Neuronal stem cell (in vitro differentiated cells): ENCODE data around the gene RXFP1. TPM values are rescaled to one million over a fixed set of nuclear protein-coding genes. Genes with fewer than 3 reads are reported as not detected.

Experiments used
- DNase-seq: peaks from one replicate; pipeline ENCODE4 v3.0.0-alpha.2; 2013; ENCODE audit warnings: low spot score
- H2AFZ ChIP-seq: one replicate; pipeline ENCODE4 v1.6.1; 2013; ENCODE audit warnings: mild to moderate bottlenecking, low read length, inconsistent platforms
- H2AK5ac ChIP-seq: 2 replicates; pipeline ENCODE4 v1.6.1; 2013; ENCODE audit warnings: low read depth, mild to moderate bottlenecking, inconsistent platforms, low read length, moderate library complexity, mixed read lengths
- H2BK120ac ChIP-seq: 2 replicates; pipeline ENCODE4 v1.6.1; 2013; ENCODE audit warnings: low read depth, mild to moderate bottlenecking, inconsistent platforms, low read length, moderate library complexity, mixed read lengths
- H2BK12ac ChIP-seq: one replicate; pipeline ENCODE4 v1.6.1; 2013; ENCODE audit warnings: low read length, inconsistent platforms
- H2BK15ac ChIP-seq: 2 replicates; pipeline ENCODE4 v1.6.1; 2013; ENCODE audit warnings: mild to moderate bottlenecking, low read length, inconsistent platforms, mixed read lengths
- H2BK5ac ChIP-seq: one replicate; pipeline ENCODE4 v1.6.1; 2013; ENCODE audit warnings: inconsistent platforms, mild to moderate bottlenecking, low read length, moderate library complexity
- H3K14ac ChIP-seq: one replicate; pipeline ENCODE4 v1.6.1; 2013; ENCODE audit warnings: low read length, inconsistent platforms
- H3K18ac ChIP-seq: 2 replicates; pipeline ENCODE4 v1.6.1; 2013; ENCODE audit warnings: low read length, inconsistent platforms
- H3K23ac ChIP-seq: 2 replicates; pipeline ENCODE4 v1.6.1; 2013; ENCODE audit warnings: low read depth, mild to moderate bottlenecking, mixed read lengths, low read length, inconsistent platforms; ENCODE audit not compliant: poor library complexity
- H3K27ac ChIP-seq: replicated peaks from 3 replicates; pipeline ENCODE4 v1.5.1; 2013; ENCODE audit warnings: low read length, inconsistent platforms
- H3K27me3 ChIP-seq, 3 experiments: 2 replicates each; pipeline ENCODE4 v1.6.1; 2013; ENCODE audit warnings: low read length in 3 of 3, mild to moderate bottlenecking in 2 of 3, inconsistent platforms in 1 of 3, low read depth in 1 of 3, mixed read lengths in 1 of 3, moderate library complexity in 1 of 3; ENCODE audit not compliant: control insufficient read depth in 3 of 3, insufficient read depth in 3 of 3
- H3K36me3 ChIP-seq, 2 donors: replicated peaks in 1 of 2; 2 replicates each; pipeline ENCODE4 v1.6.1; 2013; ENCODE audit warnings: low read length in 2 of 2; ENCODE audit not compliant: control insufficient read depth in 2 of 2, insufficient read depth in 2 of 2
- H3K4ac ChIP-seq: 2 replicates; pipeline ENCODE4 v1.6.1; 2013; ENCODE audit warnings: inconsistent platforms, mild to moderate bottlenecking, low read length, moderate library complexity
- H3K4me1 ChIP-seq, 2 donors: 1 replicate in 1 of 2; 2 replicates in 1 of 2; pipeline ENCODE4 v1.6.1; 2013; ENCODE audit warnings: low read length in 2 of 2, low read depth in 1 of 2; ENCODE audit not compliant: control insufficient read depth in 2 of 2, insufficient read depth in 1 of 2
- H3K4me2 ChIP-seq: one replicate; pipeline ENCODE4 v1.6.1; 2013; ENCODE audit warnings: mild to moderate bottlenecking, low read length, inconsistent platforms; ENCODE audit not compliant: insufficient read depth, poor library complexity, severe bottlenecking
- H3K4me3 ChIP-seq, 2 donors: 2 replicates each; pipeline ENCODE4 v1.5.1; 2013; ENCODE audit warnings: low read length in 2 of 2, mild to moderate bottlenecking in 2 of 2, inconsistent platforms in 1 of 2, moderate library complexity in 1 of 2
- H3K79me1 ChIP-seq: one replicate; pipeline ENCODE4 v1.6.1; 2013; ENCODE audit warnings: low read depth, mild to moderate bottlenecking, inconsistent platforms, low read length, moderate library complexity
- H3K9ac ChIP-seq: one replicate; pipeline ENCODE4 v1.6.1; 2013; ENCODE audit warnings: mild to moderate bottlenecking, low read depth, low read length, inconsistent platforms; ENCODE audit not compliant: poor library complexity
- H3K9me3 ChIP-seq, 2 donors: replicated peaks in 1 of 2; 2 replicates each; pipeline versions ENCODE3 to v1.6.1; 2013; ENCODE audit warnings: low read length in 2 of 2, mild to moderate bottlenecking in 2 of 2, inconsistent platforms in 1 of 2, low read depth in 1 of 2, mixed read lengths in 1 of 2, moderate library complexity in 1 of 2; ENCODE audit not compliant: control insufficient read depth in 2 of 2, insufficient read depth in 1 of 2
- H4K8ac ChIP-seq: one replicate; pipeline ENCODE4 v1.6.1; 2013; ENCODE audit warnings: low read depth, mild to moderate bottlenecking, inconsistent platforms, low read length, moderate library complexity
- H4K91ac ChIP-seq: one replicate; pipeline ENCODE4 v1.6.1; 2013; ENCODE audit warnings: low read length, low read depth, mild to moderate bottlenecking, inconsistent platforms; ENCODE audit not compliant: poor library complexity
- WGBS, 2 donors: extraction: QIAGEN DNeasy Blood & Tissue Kit; methylation state at CpG; one replicate each; pipeline ENCODE4 v1.1.7; 2013; ENCODE audit warnings: missing lambda C conversion rate in 2 of 2, mixed read lengths in 1 of 2; ENCODE audit not compliant: insufficient read length in 2 of 2, insufficient replicate concordance in 1 of 2; ENCODE audit errors: extremely low coverage in 2 of 2; 5-methylcytosine and 5-hydroxymethylcytosine counted together
- small RNA-seq: library from polyadenylated mRNA; stranded (forward); fragments of <200 nt; extraction: miRNeasy Mini kit (QIAGEN cat#:217004); gene quantifications from one replicate; pipeline ENCODE3, GENCODE V24; 2013; ENCODE audit not compliant: insufficient read depth

RXFP1 gene

GRCh38 chr4:158682066-158682465, 160.4 kb downstream of the RXFP1 start:
- Histone ChIP-seq H2BK120ac (no peak overlapping the region), H2BK5ac (no peak overlapping the region), H3K4me1 (no peaks in the 10 kb centered on the region), H3K79me1 (no peaks in the 10 kb centered on the region), H3K9me3 (no peaks in the 10 kb centered on the region), H2BK12ac (no peak overlapping the region), H3K27ac (no peak overlapping the region), H3K9ac (no peak overlapping the region), H2AFZ (no peak overlapping the region), H3K23ac (no peak overlapping the region), H4K91ac (no peak overlapping the region), H3K36me3 (no peaks in the 10 kb centered on the region), H3K4ac (no peak overlapping the region), H3K27me3 (no peaks in the 10 kb centered on the region), H2AK5ac (no peak overlapping the region), H2BK15ac (no peak overlapping the region), H3K14ac (no peak overlapping the region), H3K18ac (no peak overlapping the region), H4K8ac (no peak overlapping the region), H3K4me3 (no peak overlapping the region), H3K4me2 (no peak overlapping the region)
- no CpG with 5 or more reads among the region's 2 CpGs for WGBS, 2 donors
- DNase-seq, result no peak

DNA sequence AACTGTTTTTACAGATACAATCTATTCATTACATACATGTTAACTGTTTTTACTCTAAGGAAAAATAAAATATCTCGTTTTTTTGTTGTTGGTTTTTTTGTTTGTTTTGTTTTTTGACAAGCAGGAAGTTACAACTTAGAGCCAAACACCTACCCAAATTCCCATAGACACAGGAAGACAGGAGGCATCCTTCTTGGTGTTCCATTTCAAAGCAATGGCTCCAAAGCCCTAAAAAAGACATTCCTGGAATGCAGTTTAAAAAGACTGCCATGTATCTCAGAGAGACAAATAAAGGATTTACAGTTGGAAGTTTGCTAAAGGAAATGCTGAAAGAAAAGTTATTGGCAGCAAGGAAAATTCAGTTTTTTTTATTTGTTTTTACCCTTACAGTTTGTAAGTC, 167.1 kb downstream of the RXFP1 start:
- Histone ChIP-seq H3K9me3 (no peaks in the 10 kb centered on the region), H3K4me1 (no peaks in the 10 kb centered on the region), H2BK5ac (no peak overlapping the region), H3K4me2 (no peak overlapping the region), H3K79me1 (no peaks in the 10 kb centered on the region), H2BK15ac (no peak overlapping the region), H3K4me3 (no peak overlapping the region), H2BK12ac (no peak overlapping the region), H4K91ac (no peak overlapping the region), H3K4ac (no peak overlapping the region), H2BK120ac (no peak overlapping the region), H4K8ac (no peak overlapping the region), H2AFZ (no peak overlapping the region), H3K27me3 (no peaks in the 10 kb centered on the region), H3K18ac (no peak overlapping the region), H3K23ac (no peak overlapping the region), H2AK5ac (no peak overlapping the region), H3K36me3 (no peaks in the 10 kb centered on the region), H3K9ac (no peak overlapping the region), H3K14ac (no peak overlapping the region), H3K27ac (no peak overlapping the region)
- DNase-seq, result no peak
- no CpG with 5 or more reads among the region's 1 CpG for WGBS, 2 donors

Small RNAs within 50 kb of the gene (small RNA-seq; reads per million reads assigned to genes)
- not detected for gene RF00012
